NCI-H2107 treated with DMSO at 0.1 percent for 48 hours (cell line): ENCODE measurements around the gene PTPRT.

Source experiments
- DNase-seq: peaks from one replicate; lab custom pipeline; 2025; ENCODE audit not compliant: unreplicated experiment; lab: John Stamatoyannopoulos, UW

PTPRT gene

DNA sequence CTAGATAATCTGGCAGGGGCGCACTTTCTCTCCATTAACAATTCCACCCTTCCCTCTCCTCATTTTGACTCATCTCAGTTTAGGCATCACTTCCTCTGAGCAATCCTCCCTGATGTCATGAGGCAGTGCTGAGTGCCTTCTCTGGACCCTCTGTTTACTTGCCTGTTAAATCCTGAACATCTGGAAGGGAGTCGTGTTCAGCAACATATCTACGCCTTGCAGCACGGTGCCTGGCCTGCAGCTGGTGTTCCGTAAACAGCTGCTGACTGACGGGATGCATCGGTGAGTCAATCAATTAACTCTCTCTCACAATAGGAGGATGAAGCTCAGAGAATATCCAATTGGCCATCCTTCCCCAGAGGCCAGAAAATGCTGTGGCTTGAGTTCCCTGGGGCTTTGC, 613.5 kb downstream of the PTPRT start:
- DNase-seq, result no peak

GRCh38 chr20:42572320-42573016, 617.2 kb downstream of the PTPRT start:
- no peak for DNase-seq

- DNase-seq, result no peak
These were observed 622.3 kb downstream of the PTPRT start for GRCh38 chr20:42567409-42567808.

DNA sequence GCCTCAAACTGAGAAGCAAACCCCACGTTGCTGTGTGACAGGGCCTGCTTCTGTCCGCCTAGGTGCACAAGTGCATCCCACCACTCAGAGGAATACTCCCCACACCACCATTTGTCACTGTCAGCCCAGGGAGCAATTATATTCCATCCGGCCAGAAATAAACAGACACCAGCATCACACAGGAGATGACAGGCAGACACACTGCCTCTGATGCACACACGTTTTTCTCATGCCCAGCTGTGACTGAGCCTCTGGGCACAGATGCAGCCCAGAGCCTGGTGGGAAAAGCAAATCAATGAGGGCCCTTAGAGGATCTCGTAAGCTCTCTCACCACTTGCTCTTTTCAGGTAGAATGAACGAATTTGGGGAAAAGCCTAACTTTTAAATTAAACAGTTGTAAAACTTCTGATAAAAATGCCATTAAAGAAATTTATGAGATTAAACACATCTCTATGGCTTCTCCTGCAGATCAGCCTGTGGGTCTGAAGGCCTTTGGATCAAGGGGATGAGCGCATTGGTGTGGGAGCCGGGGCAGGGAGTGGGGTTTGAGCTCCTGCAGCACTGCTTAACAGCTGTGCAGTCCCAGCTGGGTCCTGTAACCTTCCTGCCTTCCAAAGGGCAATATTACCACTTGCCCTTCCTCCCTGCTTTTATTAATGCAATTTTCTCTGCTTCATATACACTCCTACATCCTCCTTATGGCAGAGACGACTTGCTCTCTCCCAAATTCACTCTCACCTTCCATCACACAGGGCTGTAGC, 624.3 kb downstream of the PTPRT start:
- DNase-seq, result no peak

- DNase-seq, result no peak
These were observed 630.0 kb downstream of the PTPRT start for GRCh38 chr20:42559665-42560064.

GRCh38 chr20:42556575-42556974, 633.1 kb downstream of the PTPRT start:
- DNase-seq, result no peak

DNA sequence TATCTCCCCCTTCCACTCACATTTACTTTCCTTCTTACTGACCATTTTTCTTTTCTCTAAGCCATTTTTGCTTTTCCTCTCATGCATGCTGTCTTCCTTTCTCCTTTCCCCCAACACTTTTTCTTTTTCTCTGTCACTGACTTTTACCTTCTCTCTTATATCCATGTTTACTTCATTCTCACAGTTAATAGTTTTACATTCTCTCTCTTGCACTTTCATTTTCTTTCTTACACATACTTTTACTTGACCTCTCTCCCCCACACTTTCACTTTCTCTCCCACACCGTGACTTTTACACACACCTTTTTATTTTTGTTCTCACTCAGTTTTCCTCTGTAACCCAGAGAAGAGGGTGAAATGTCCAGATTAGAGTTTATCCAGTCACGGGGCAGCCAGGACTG, 636.3 kb downstream of the PTPRT start:
- no peak for DNase-seq

DNA sequence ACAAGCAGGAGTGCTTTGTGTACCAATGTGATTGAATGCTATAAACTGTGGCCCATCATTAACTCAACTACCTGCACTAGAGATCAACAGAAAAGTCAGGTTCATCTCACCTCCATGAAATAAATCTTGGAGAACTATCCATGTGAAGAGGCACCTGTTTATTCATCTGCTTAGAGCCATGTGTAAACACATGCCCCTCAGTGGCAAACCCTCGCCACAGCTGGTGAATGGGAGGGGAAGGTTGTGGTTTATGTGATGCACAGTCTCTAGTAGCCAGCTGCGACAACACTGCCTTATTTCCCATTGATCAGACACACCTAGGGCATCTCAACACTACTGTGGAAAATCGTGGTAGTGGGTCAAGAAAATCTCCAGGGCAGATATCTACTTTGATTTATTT, 640.2 kb downstream of the PTPRT start:
- DNase-seq, result no peak

GRCh38 chr20:42544926-42545325, 644.8 kb downstream of the PTPRT start:
- DNase-seq, result no peak

DNA sequence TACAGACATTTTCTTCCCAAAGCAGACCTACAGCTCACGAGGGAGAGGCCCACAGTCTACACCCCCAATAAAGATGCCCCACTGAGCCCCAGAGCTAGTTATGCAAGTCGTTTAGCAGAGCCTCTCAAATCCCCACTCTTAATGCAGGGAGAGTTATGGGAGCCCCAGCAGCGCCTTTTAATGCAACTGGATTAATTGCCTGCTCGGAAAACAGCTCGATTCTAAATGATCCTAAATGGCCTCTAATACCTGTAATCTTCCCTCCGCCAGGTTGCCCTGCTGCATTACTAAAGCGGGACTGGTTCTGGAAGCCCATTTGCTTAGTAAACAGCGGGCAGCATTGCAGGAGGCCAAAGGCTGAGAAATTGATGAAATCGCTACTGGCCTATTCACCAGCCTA, 656.9 kb downstream of the PTPRT start:
- DNase-seq, result no peak

- DNase-seq, result no peak
These were observed 658.2 kb downstream of the PTPRT start for GRCh38 chr20:42531508-42531961.

DNA sequence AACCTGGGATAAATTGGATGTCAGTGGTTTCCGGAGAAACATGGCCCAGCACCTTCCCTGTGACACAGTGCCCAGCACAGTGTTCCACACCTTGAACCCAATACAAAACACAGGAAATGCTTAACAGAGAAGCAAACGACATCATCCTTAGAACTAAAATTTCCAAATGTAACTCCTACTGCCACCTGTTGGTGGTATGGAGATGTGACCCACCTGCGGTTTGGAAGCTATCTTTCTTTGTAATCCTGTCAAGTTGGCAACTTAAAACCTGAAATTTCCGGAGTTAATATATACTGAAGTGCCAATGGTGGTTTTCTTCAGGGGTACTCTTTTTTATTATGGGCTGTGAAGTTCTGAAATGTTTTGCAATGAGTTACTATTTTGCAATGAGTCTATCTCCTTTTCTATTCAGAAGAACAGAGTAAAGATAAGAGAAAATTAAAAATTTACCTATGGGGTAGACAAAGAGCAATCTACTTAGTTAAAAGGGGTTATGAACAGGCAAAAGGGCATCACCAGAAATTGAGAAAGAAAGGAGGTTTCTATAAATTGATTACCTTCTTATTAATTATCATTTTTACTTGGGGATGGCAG, 658.8 kb downstream of the PTPRT start:
- DNase-seq, result no peak

GRCh38 chr20:42530191-42530590, 659.5 kb downstream of the PTPRT start:
- DNase-seq, result no peak

- no peak for DNase-seq
These were observed 665.6 kb downstream of the PTPRT start for GRCh38 chr20:42524058-42524457.

DNA sequence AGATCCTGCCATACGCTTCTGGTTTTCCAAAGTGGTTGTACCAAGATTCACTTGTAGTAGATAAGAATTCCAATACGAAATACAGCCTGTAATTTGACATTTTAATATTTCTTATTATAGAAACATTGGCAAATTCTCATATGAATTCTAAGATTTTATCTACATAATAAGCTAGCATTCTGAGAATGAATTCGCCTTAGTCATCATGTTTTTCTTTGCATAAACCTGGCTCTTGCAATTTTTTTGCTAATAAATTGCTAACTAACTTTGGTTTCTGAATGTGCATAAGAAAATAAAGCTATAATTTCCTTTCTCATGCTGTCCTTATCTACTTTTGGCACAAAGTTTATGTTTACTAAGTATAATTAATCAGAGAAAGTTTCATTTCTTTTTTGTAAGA, 673.0 kb downstream of the PTPRT start:
- no peak for DNase-seq

GRCh38 chr20:42510686-42511085, 679.0 kb downstream of the PTPRT start:
- DNase-seq, result no peak

DNA sequence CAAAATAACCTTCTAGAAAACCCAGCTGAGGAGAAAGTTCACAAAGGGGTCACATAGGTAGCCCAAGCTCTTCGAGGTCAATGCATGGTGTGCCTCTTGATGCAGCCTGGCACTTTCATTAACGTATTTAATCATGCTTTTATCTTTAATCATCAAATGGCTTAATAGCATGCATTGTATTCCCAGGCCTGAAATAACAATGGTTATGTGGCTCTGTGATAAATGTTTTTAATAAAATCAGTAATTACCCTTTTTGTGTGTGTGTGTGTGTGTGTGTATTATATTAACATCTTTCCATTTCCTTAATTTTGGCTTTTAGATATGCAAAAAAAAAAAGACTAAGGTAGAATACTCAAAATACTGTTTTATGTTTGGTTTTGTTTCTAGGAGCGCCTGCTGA, 681.8 kb downstream of the PTPRT start:
- no peak for DNase-seq

GRCh38 chr20:42506397-42506796, 683.3 kb downstream of the PTPRT start:
- no peak for DNase-seq

- no peak for DNase-seq
These were observed 687.1 kb downstream of the PTPRT start for GRCh38 chr20:42502591-42502990.

DNA sequence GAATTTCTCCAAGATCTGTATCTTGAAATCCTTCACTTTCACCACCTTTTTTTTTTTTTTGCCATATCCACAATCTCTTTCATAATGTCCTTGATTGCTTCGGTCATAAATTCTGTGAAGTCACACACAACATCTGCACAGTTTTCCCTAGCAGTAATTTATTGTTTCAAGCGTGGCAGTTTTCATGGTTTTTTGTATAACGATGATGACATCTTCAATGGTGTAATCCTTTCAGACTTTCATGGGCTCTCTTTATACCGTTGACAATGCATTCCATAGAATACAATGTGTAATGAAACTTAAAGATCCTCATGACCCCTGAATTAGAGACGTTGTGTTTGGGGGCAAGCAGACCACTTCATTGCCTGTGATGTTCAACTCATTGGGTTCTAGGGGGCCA, 693.1 kb downstream of the PTPRT start:
- DNase-seq, result no peak

DNA sequence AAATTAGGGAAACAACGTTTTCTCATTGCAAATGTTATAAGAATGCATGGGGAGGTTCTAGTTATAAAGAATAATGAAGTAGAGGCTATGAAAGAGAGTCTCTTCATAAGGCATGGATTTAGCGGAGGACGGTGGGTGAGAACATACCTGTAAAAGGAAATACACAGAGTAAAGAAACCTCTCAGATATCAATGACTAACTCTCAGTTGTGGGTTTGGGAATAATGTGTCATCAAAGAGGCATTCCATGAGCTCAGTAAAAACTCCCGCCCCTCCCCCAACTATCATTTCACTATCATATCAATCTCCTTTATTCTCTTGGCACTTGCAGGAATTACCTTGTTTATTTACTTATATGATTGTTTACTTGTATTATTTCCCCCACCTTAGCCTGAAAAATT, 695.4 kb downstream of the PTPRT start:
- no peak for DNase-seq

DNA sequence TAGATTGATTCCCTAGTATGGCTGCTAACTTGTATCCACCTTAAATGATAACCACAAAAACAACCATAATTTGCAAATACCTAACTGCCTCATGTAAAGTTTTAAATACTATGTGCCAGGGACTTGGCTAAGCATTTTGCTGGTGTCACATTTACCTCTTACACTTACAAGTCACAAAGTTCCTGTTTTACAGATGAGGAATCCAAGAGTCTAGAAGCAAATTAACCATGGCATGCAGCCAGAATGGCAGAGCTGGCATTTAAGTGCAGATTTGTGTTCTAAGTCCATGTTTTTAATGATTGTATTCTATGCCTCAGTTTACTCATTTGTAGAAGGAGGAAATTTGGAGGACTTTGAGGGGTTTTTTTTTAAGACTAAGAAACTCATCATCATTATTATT, 696.7 kb downstream of the PTPRT start:
- no peak for DNase-seq
